A673 (cell line): ENCODE data around the gene PAQR8. TPM values are rescaled to one million over a fixed set of nuclear protein-coding genes. Genes with fewer than 3 reads are reported as not detected.

Source experiments
- BruUV-seq: library from RNA; stranded (reverse); fragments of 400-500 nt; replicated peaks from 2 replicates; lab custom pipeline; 2021; lab: Mats Ljungman, UMichigan
- CTCF ChIA-PET: fragments of 300-600 bp; sonication (Branson Sonifier 250); formaldehyde crosslinking; loops from one replicate; lab custom pipeline; 2022; ENCODE audit warnings: antibody characterized with exemption; lab: Charles Lee
- POLR2A ChIA-PET: fragments of 300-600 bp; sonication (Branson Sonifier 250); formaldehyde crosslinking; loops from one replicate; lab custom pipeline; 2022; ENCODE audit warnings: antibody characterized with exemption; ENCODE audit not compliant: low non-redundant PET; lab: Charles Lee
- DNase-seq: peaks from one replicate; pipeline ENCODE4 v3.0.0-alpha.2; 2015; ENCODE audit warnings: low spot score
- H3K27ac ChIP-seq: fragments of 200-600 bp; sonication (generic); 2 replicates; pipeline ENCODE4 v1.5.1; 2016; ENCODE audit warnings: mixed run types, low read depth, mild to moderate bottlenecking, mixed read lengths, antibody characterized with exemption, low read length; ENCODE audit not compliant: poor library complexity, severe bottlenecking
- H3K27me3 ChIP-seq: fragments of 200-600 bp; sonication (generic); replicated peaks from 2 replicates; pipeline ENCODE4 v1.6.1; 2017; ENCODE audit warnings: mixed run types, low read depth, mild to moderate bottlenecking, mixed read lengths, antibody characterized with exemption, low read length; ENCODE audit not compliant: insufficient read depth, poor library complexity
- H3K36me3 ChIP-seq: fragments of 200-600 bp; sonication (generic); 2 replicates; pipeline ENCODE4 v1.6.1; 2016; ENCODE audit warnings: mixed run types, mild to moderate bottlenecking, mixed read lengths, antibody characterized with exemption, low read length; ENCODE audit not compliant: insufficient read depth, poor library complexity, severe bottlenecking
- H3K4me1 ChIP-seq: fragments of 200-600 bp; sonication (generic); 2 replicates; pipeline ENCODE4 v1.6.1; 2017; ENCODE audit warnings: mixed run types, mild to moderate bottlenecking, mixed read lengths, antibody characterized with exemption, low read length; ENCODE audit not compliant: insufficient read depth, poor library complexity, severe bottlenecking
- H3K4me3 ChIP-seq: fragments of 200-600 bp; sonication (generic); 2 replicates; pipeline ENCODE4 v1.5.1; 2016; ENCODE audit warnings: low read depth, mixed run types, mild to moderate bottlenecking, mixed read lengths, low read length; ENCODE audit not compliant: poor library complexity, severe bottlenecking
- H3K9me3 ChIP-seq: fragments of 200-600 bp; sonication (generic); 2 replicates; pipeline ENCODE4 v1.6.1; 2016; ENCODE audit warnings: mixed run types, low read depth, mild to moderate bottlenecking, mixed read lengths, antibody characterized with exemption, low read length; ENCODE audit not compliant: poor library complexity, severe bottlenecking
- EZH2 ChIP-seq: fragments of 200-600 bp; sonication (generic); IDR thresholded peaks from 2 replicates; pipeline ENCODE4 v1.6.1; 2017; ENCODE audit warnings: borderline replicate concordance, low read depth, mild to moderate bottlenecking, mixed read lengths, antibody characterized with exemption, low read length; ENCODE audit not compliant: poor library complexity, severe bottlenecking
- intact Hi-C: fragments of 100-400 bp; cut with micrococcal nuclease; formaldehyde crosslinking; loops from one replicate; pipeline ENCODE4 v1.10.0; 2022; ENCODE audit not compliant: unreplicated experiment
- total RNA-seq: library from RNA; stranded (reverse); gene quantifications from 2 replicates; pipeline ENCODE4 v1.2.3, GENCODE V29; 2021
- TF ChIP-seq, protein P1 (sequence below): fragments of 300-800, 200-600 bp; sonication (generic); conservative IDR thresholded peaks from 2 replicates; pipeline ENCODE4 v1.5.1; 2017; ENCODE audit warnings: low read depth, mild to moderate bottlenecking, antibody characterized with exemption, low read length, moderate library complexity, mixed read lengths

Gene PAQR8
- total RNA-seq, 1 experiment from 2014 or later = 1.5 TPM

DNA sequence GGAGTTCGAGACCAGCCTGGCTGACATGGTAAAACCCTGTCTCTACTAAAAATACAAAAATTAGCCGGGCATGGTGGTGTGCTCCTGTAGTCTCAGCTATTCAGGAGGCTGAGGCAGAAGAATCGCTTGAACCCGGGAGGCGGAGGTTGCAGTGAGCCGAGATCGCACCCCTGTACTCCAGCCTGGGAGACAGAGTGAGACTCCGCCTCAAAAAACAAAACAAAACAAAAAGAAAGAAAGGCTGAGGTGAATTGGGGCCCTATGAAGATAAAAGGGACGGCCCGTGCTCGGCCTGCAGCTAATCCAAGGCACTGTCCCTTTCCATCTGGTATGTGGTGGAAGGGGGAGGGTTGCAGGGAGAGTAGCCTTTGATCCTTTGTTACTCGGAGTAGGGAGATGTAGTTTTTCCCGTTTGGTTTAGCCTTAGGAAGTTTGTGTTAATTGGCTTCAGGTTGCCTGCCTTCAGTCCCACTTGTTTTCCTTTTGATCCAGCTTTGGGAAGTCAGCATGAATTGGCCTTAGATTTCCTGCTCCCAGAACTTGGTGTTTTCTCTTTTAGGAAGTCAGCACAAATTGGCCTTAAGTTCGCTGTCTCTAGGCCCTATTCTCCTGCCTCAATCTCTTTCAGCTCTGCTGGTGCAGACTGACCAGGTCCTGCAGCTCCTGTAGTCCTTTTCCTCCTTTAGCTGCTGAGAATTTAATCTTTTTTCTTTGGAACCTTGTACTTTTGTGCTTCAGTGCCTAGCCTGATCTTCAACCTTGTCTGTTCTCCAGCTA, 36.1 kb upstream of the PAQR8 start:
- H3K27ac ChIP-seq = no peak overlapping the region
- CTCF ChIA-PET = no interaction called here

GRCh38 chr6:52326540-52327364, 35.2 kb upstream of the PAQR8 start:
- H3K27ac ChIP-seq = no peak overlapping the region
- TF ChIP-seq, protein P1, sequence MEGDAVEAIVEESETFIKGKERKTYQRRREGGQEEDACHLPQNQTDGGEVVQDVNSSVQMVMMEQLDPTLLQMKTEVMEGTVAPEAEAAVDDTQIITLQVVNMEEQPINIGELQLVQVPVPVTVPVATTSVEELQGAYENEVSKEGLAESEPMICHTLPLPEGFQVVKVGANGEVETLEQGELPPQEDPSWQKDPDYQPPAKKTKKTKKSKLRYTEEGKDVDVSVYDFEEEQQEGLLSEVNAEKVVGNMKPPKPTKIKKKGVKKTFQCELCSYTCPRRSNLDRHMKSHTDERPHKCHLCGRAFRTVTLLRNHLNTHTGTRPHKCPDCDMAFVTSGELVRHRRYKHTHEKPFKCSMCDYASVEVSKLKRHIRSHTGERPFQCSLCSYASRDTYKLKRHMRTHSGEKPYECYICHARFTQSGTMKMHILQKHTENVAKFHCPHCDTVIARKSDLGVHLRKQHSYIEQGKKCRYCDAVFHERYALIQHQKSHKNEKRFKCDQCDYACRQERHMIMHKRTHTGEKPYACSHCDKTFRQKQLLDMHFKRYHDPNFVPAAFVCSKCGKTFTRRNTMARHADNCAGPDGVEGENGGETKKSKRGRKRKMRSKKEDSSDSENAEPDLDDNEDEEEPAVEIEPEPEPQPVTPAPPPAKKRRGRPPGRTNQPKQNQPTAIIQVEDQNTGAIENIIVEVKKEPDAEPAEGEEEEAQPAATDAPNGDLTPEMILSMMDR = no peak
- TF ChIP-seq EZH2 = no peak

More for the DNA sequence above, 36.1 kb upstream of the PAQR8 start:
- no peak overlapping the region for H3K4me3 ChIP-seq
- H3K36me3 ChIP-seq = no peaks in the 10 kb centered on the region
- intact Hi-C loops = no loop called here
- BruUV-seq = no TSS peak
- no peak for DNase-seq
- POLR2A ChIA-PET = no interaction called here
- TF ChIP-seq EZH2 = no peak
- TF ChIP-seq, protein P1 = no peak
- H3K9me3 ChIP-seq = no peaks in the 10 kb centered on the region
- no peaks in the 10 kb centered on the region for H3K4me1 ChIP-seq
- H3K27me3 ChIP-seq = no peaks in the 10 kb centered on the region

DNA sequence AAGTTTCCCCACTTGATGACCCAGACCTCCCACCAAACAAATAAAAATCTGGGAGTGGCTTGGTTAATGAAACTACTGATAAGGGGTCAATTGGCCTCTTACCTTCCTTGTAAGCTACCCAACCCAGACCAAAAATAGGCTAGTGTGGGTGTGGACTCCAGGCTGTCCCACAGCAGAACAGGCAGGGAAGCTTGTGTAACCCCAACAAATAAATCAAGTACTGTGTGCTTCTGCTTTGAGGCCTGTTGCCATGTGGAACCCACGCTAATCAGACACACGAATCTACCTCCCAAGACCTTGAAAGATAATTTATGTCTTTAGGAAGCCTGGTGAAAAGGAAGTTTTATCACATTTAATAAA, 33.7 kb upstream of the PAQR8 start:
- DNase-seq = no peak
- Histone ChIP-seq H3K36me3 (no peaks in the 10 kb centered on the region), H3K4me3 (no peak overlapping the region), H3K9me3 (no peaks in the 10 kb centered on the region), H3K27me3 (no peaks in the 10 kb centered on the region), H3K4me1 (no peaks in the 10 kb centered on the region), H3K27ac (no peak overlapping the region)
- intact Hi-C loops = no loop called here
- BruUV-seq = no TSS peak
- ChIA-PET POLR2A (no interaction called here), CTCF (no interaction called here)
- TF ChIP-seq EZH2 = no peak
- TF ChIP-seq, protein P1 = no peak

More at GRCh38 chr6:52326540-52327364, 35.2 kb upstream of the PAQR8 start:
- Histone ChIP-seq H3K9me3 (no peaks in the 10 kb centered on the region), H3K27me3 (no peaks in the 10 kb centered on the region), H3K4me1 (no peaks in the 10 kb centered on the region), H3K4me3 (no peak overlapping the region), H3K36me3 (no peaks in the 10 kb centered on the region)
- ChIA-PET POLR2A (no interaction called here), CTCF (no interaction called here)
- no TSS peak for BruUV-seq
- intact Hi-C loops = no loop called here
- DNase-seq = no peak
